ENCODE data around the gene CNPPD1. TPM values are rescaled to one million over a fixed set of nuclear protein-coding genes. Genes with fewer than 3 reads are reported as not detected.

CNPPD1 gene
- total RNA-seq, 1 donor from 2014 or later = 15.8 TPM

DNA sequence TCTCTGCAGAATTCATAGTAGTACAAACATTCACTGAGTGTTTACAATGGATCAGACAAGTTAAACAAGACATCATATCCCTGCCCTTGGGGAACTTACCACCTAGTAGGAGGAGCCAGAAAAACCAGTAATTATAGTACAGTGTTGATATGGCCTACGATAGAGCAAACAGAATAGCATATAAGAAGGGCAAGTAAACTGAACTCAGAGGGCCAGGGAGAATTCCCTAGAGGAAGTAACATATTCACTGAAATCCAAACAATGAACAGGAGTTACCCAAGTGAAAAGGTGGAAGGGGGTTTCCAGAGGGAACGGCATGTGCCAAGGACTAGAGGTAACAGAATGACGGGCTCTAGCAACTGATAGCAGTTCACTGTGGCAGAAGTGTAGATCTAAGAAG, 50.2 kb downstream of the CNPPD1 start:
- Mint-ChIP-seq H3K27me3 (ENCODE audit: insufficient read depth, low read depth) (no peaks in the 10 kb centered on the region), H3K4me3 (no peak overlapping the region), H3K9me3 (no peaks in the 10 kb centered on the region), H3K27ac (no peak overlapping the region), H3K36me3 (no peaks in the 10 kb centered on the region), H3K4me1 (peaks cover 11% of the 10 kb centered on the region)
- peaks cover 14% of the 10 kb centered on the region for H4K20me1 ChIP-seq (ENCODE audit: low read depth)
- H3K79me2 ChIP-seq (ENCODE audit: low read depth) = no peaks in the 10 kb centered on the region
- no peaks in the 10 kb centered on the region for H3K27me3 ChIP-seq
- no peak overlapping the region for H3K27ac ChIP-seq
- H3K9ac ChIP-seq = no peak overlapping the region
- no peak overlapping the region for H3K4me2 ChIP-seq
- H2AFZ ChIP-seq (replicated peaks) = no peak overlapping the region
- TF ChIP-seq EZH2phosphoT487 (IDR thresholded peaks at IDR 0.05) (no peak), EZH2 (IDR thresholded peaks at IDR 0.05) (no peak)
- TF ChIP-seq, protein P1, sequence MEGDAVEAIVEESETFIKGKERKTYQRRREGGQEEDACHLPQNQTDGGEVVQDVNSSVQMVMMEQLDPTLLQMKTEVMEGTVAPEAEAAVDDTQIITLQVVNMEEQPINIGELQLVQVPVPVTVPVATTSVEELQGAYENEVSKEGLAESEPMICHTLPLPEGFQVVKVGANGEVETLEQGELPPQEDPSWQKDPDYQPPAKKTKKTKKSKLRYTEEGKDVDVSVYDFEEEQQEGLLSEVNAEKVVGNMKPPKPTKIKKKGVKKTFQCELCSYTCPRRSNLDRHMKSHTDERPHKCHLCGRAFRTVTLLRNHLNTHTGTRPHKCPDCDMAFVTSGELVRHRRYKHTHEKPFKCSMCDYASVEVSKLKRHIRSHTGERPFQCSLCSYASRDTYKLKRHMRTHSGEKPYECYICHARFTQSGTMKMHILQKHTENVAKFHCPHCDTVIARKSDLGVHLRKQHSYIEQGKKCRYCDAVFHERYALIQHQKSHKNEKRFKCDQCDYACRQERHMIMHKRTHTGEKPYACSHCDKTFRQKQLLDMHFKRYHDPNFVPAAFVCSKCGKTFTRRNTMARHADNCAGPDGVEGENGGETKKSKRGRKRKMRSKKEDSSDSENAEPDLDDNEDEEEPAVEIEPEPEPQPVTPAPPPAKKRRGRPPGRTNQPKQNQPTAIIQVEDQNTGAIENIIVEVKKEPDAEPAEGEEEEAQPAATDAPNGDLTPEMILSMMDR (IDR thresholded peaks at IDR 0.05) = no peak
- no peaks in the 10 kb centered on the region for H3K4me1 ChIP-seq
- H3K9me3 ChIP-seq (ENCODE audit: low read depth) = no peaks in the 10 kb centered on the region
- no peak for DNase-seq (ENCODE audit: low spot score)
- H3F3A ChIP-seq (ENCODE audit: low read depth) = no peaks in the 10 kb centered on the region
- H3K36me3 ChIP-seq = no peaks in the 10 kb centered on the region
- no peak overlapping the region for H3K4me3 ChIP-seq

DNA sequence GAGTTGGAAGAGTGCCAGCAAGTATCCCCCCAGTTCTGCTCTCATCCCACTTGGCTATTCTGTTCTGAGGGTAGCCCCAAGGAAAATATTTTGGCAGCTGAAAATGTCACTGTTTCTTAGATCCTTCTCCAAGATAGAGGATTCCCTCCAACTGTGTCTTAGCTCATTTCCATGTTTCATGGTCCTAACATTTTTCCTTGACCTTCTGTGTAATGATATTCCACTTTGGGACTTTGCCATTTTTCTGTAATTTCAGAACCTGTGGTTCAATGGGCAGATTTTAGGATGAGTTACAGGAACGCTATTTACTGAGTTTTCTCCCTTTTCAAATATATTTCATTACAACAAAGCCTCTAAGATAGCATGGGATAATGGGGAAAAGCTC, 50.8 kb downstream of the CNPPD1 start:
- Mint-ChIP-seq H3K27me3 (ENCODE audit: insufficient read depth, low read depth) (no peaks in the 10 kb centered on the region), H3K27ac (no peak overlapping the region), H3K4me3 (no peak overlapping the region), H3K4me1 (peaks cover 11% of the 10 kb centered on the region), H3K9me3 (no peaks in the 10 kb centered on the region), H3K36me3 (no peaks in the 10 kb centered on the region)
- Histone ChIP-seq H3K79me2 (ENCODE audit: low read depth) (no peaks in the 10 kb centered on the region), H3K36me3 (no peaks in the 10 kb centered on the region), H3K4me1 (no peaks in the 10 kb centered on the region), H3K27me3 (no peaks in the 10 kb centered on the region), H3F3A (ENCODE audit: low read depth) (no peaks in the 10 kb centered on the region), H2AFZ (replicated peaks) (no peak overlapping the region), H3K4me3 (no peak overlapping the region), H3K27ac (no peak overlapping the region), H4K20me1 (ENCODE audit: low read depth) (peaks cover 14% of the 10 kb centered on the region), H3K4me2 (no peak overlapping the region), H3K9me3 (ENCODE audit: low read depth) (no peaks in the 10 kb centered on the region), H3K9ac (no peak overlapping the region)
- TF ChIP-seq EZH2 (IDR thresholded peaks at IDR 0.05) (no peak), EZH2phosphoT487 (IDR thresholded peaks at IDR 0.05) (no peak)
- TF ChIP-seq, protein P1 (IDR thresholded peaks at IDR 0.05) = no peak
- no peak for DNase-seq (ENCODE audit: low spot score)

DNA sequence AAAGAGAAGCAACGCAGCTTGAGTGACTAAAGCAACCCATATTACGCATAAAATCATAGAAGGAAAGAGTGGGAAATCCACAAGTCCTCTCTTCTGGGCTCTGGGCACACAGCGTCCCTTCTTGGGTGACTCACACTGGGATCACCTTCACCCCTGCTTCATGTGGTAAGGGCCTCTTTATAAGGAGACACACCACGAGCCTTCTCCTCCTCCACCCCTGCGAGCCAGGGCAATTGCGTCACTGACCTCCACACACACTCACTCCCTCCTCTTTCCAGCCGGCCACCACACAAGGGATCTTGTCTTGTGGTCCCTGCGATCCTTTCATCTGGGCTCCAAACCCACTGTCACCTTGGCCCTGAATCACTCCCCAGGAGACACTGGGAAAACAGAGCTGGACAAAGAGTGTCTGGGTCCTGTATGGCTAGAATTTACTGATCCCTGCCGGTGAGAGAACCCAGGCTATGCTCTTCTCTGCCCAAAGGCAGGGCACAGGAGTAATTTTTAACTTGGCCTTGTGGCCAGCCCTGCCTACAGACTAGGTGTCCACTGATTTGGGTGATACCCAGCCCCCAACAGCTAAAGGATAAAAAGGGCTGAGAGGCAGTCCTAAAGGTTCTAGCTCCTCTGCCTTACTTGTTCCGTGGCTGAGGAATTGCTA, 51.4 kb downstream of the CNPPD1 start:
- Histone ChIP-seq H2AFZ (replicated peaks) (no peak overlapping the region), H3K9ac (no peak overlapping the region), H3K27ac (no peak overlapping the region), H3F3A (ENCODE audit: low read depth) (no peaks in the 10 kb centered on the region), H3K4me2 (no peak overlapping the region), H3K4me3 (no peak overlapping the region), H3K9me3 (ENCODE audit: low read depth) (no peaks in the 10 kb centered on the region), H3K4me1 (no peaks in the 10 kb centered on the region), H3K27me3 (no peaks in the 10 kb centered on the region), H3K79me2 (ENCODE audit: low read depth) (no peaks in the 10 kb centered on the region), H4K20me1 (ENCODE audit: low read depth) (peaks cover 17% of the 10 kb centered on the region), H3K36me3 (no peaks in the 10 kb centered on the region)
- no peaks in the 10 kb centered on the region for H3K36me3 Mint-ChIP-seq
- no peak for DNase-seq (ENCODE audit: low spot score)
- H3K9me3 Mint-ChIP-seq = no peaks in the 10 kb centered on the region
- peaks cover 11% of the 10 kb centered on the region for H3K4me1 Mint-ChIP-seq
- no peak overlapping the region for H3K4me3 Mint-ChIP-seq
- no peak overlapping the region for H3K27ac Mint-ChIP-seq
- TF ChIP-seq EZH2phosphoT487 (IDR thresholded peaks at IDR 0.05) = no peak
- TF ChIP-seq, protein P1 (IDR thresholded peaks at IDR 0.05) = no peak
- TF ChIP-seq EZH2 (IDR thresholded peaks at IDR 0.05) = no peak
- no peaks in the 10 kb centered on the region for H3K27me3 Mint-ChIP-seq (ENCODE audit: insufficient read depth, low read depth)
